ENCODE measurements around the gene ECSCR.

The ECSCR gene

DNA sequence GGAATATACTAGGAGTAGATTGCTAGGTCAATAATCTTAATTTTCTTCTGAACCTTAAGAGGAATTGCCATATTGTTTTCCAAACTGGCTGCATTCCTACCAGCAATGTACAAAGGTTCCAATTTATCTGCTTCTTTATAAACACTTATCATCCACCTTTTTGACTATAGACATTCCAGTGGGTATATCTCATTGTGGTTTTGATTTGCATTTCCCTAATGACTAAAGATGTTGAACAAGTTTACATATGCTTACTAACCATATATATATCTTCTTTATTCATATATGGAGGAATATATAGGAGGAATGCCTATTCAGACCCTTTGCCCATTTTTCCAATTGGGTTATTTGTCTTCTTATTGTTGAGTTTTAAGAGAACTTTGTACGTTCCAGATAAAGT lies 30.8 kb downstream of the ECSCR start:
- no peak overlapping the region for H3K4me3 ChIP-seq (ENCODE audit: low read depth, low read length)
- TF ChIP-seq CTCF (IDR thresholded peaks at IDR 0.05; ENCODE audit: low read depth, low read length), result no peak

GRCh38 chr5:139430015-139430414 lies 32.5 kb downstream of the ECSCR start:
- TF ChIP-seq CTCF (IDR thresholded peaks at IDR 0.05; ENCODE audit: low read depth, low read length), result no peak

DNA sequence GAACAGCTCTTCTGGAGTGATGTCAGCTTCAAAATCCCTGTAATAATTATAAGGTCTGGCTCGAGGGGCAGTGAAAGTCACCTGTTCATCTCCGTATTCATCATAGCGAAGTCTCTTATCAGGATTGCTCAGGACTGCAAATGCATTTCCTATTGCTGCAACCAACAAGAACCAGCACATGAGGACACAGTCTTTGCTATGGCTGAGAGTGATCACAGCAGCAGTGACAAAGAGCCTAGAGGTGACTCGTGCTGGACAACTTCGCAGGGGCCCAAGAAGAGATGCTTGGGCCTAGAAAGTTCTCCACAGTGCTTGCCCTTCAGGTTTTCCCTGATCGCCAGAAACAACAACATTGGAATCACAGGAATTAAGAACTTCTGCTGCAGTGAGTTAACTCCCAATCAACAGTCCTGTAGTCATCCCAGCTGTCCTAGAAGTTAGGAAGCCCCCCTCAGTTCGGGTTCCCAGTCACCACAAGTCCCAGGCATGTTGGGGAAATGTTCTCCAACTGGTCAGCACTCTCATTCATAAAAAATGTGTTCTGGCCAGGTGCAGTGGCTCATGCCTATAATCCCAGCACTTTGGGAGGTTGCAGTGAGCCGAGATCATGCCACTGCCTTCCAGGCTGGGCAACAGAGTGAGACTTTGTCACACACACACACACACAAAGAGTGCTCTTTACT lies 36.2 kb downstream of the ECSCR start:
- no peak for TF ChIP-seq CTCF (IDR thresholded peaks at IDR 0.05; ENCODE audit: low read depth, low read length)
- H3K4me3 ChIP-seq (ENCODE audit: low read depth, low read length), result no peak overlapping the region

More at GRCh38 chr5:139430015-139430414, 32.5 kb downstream of the ECSCR start:
- no peak overlapping the region for H3K4me3 ChIP-seq (ENCODE audit: low read depth, low read length)

GRCh38 chr5:139425497-139425896 lies 37.0 kb downstream of the ECSCR start:
- no peak overlapping the region for H3K4me3 ChIP-seq (ENCODE audit: low read depth, low read length)
- TF ChIP-seq CTCF (IDR thresholded peaks at IDR 0.05; ENCODE audit: low read depth, low read length), result no peak

GRCh38 chr5:139422307-139422893 lies 40.1 kb downstream of the ECSCR start:
- peak; percentile 68 for TF ChIP-seq CTCF (IDR thresholded peaks at IDR 0.05; ENCODE audit: low read depth, low read length)
- H3K4me3 ChIP-seq (ENCODE audit: low read depth, low read length), result no peak overlapping the region

- no peak overlapping the region for H3K4me3 ChIP-seq (ENCODE audit: low read depth, low read length)
- no peak for TF ChIP-seq CTCF (IDR thresholded peaks at IDR 0.05; ENCODE audit: low read depth, low read length)
These were observed 43.0 kb downstream of the ECSCR start for GRCh38 chr5:139419226-139420192.

All from WI38 (cell line).